ENCODE measurements around the gene OSBPL2. TPM values are rescaled to one million over a fixed set of nuclear protein-coding genes. Genes with fewer than 3 reads are reported as not detected.

OSBPL2 gene
- total RNA-seq, 2 experiments from 2014 or later, result 23.6 to 24.3 TPM

- Mint-ChIP-seq H3K4me1 (ENCODE audit: low read depth) (peaks cover 23% of the 10 kb centered on the region), H3K9me3 (no peaks in the 10 kb centered on the region), H3K27me3 (peaks cover 4% of the 10 kb centered on the region), H3K27ac (no peak overlapping the region), H3K4me3 (no peak overlapping the region), H3K36me3 (ENCODE audit: low read depth) (no peaks in the 10 kb centered on the region)
- no peak for TF ChIP-seq CTCF (IDR thresholded peaks at IDR 0.05)
- intact Hi-C loops (cut with micrococcal nuclease), result no loop called here
- ChIA-PET POLR2A (interaction anchor here (1.3 kb wide), 1 partner anchor 150 kb away, joined by 3 read pairs; the partner anchor contains the start of gene RPS21), CTCF (interaction anchor here (0.9 kb wide), 1 partner anchor 555 kb away, joined by 3 read pairs; no protein-coding TSS in a partner anchor)
- DNase-seq, result no peak
- ATAC-seq, result no peak
These were observed 1.4 kb upstream of the OSBPL2 start for GRCh38 chr20:62236766-62237513.

DNA sequence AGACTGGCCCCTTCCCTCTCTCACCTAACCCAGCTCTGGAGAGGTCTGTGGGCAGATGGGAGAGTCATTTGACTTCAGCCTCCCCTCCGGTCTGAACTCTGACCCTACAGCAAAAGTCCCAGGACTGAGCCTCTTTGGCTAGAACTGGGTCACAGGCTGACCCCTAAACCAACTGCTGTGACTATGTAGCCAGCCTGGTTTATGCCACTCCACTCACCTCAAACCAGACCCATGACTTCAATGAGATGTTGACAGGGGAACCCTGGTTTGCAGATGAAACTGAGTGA is 864 bp upstream of the OSBPL2 start:
- Mint-ChIP-seq H3K4me1 (ENCODE audit: low read depth) (peaks cover 25% of the 10 kb centered on the region), H3K4me3 (peak overlapping the region; percentile 68), H3K9me3 (no peaks in the 10 kb centered on the region), H3K36me3 (ENCODE audit: low read depth) (no peaks in the 10 kb centered on the region), H3K27me3 (peaks cover 4% of the 10 kb centered on the region), H3K27ac (peak overlapping the region; percentile 80)
- ChIA-PET CTCF (no interaction called here), POLR2A (no interaction called here)
- TF ChIP-seq CTCF (IDR thresholded peaks at IDR 0.05), result no peak
- intact Hi-C loops (cut with micrococcal nuclease), result no loop called here
- no peak for ATAC-seq
- no peak for DNase-seq

DNA sequence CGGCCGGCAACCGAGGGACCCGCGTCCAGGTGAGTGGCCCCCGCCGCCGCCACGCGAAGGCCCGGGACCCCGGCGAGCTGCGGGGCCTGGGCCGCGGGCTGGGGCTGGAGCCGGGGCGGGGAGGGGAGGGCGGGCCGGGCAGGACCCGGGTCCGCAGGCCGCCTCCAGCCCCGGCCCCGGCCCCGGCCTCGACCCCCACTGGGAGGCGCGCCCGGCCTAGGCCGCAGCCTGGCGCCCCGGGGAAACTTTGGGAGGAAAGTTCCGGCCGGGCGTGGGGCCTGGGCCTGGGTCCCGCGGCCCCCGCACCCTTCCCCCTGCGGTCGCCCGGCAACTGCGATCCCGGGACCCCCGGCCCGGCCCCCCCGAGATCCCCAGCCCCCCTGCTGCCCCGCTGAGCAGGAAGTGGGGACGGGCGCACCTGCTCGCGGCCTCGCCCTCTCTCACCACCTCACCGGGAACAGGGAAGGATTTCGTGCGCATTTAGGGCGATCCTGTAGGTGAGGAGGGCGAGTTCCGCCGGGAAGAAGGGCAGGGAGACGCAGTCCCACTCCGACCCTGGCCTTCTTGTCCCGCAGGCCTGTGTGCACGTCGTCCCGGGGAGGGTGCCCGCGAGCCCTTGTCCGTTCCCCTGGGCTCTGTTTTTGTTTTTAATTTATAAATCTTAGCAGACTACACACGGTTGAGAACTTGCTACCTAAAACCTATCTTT is 402 bp downstream of the OSBPL2 start:
- peaks cover 25% of the 10 kb centered on the region for H3K4me1 Mint-ChIP-seq (ENCODE audit: low read depth)
- ATAC-seq, result no peak
- H3K4me3 Mint-ChIP-seq, result peak overlapping the region; percentile 77
- ChIA-PET POLR2A (no interaction called here), CTCF (no interaction called here)
- TF ChIP-seq CTCF (IDR thresholded peaks at IDR 0.05), result no peak
- H3K27me3 Mint-ChIP-seq, result peaks cover under 1% of the 10 kb centered on the region
- peak; percentile 23 for DNase-seq
- intact Hi-C loops (cut with micrococcal nuclease), result no loop called here
- no peaks in the 10 kb centered on the region for H3K9me3 Mint-ChIP-seq
- H3K27ac Mint-ChIP-seq, result peak overlapping the region; percentile 75
- no peaks in the 10 kb centered on the region for H3K36me3 Mint-ChIP-seq (ENCODE audit: low read depth)

DNA sequence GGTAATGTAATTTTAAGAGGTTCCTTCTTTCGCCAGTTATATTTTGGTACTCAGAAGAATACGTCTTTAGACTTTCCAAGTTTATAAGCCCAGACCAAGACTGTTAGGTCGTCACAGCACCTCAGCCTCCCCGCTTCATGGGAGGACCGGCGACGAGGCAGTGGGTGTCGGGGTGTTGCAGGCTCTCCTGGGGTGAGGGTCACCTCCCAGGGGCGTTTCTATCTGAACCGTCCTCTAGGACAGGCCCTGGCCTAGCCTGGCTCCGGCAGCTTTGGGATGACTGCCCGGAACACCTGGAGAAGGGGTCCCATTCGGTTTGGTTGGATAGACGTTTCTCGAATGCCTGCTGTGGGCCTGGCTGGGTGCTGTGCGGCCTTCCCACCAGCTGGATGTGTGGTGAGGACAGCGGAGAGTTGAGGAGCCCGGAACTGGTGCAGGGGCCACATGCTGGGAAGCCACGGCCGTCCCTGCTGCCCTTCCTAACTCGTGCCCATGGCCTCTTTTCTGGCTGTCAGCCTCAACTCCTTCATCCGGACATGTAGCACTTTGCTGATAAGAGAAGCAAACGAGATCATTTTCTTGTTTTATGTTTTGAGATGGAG is 1.1 kb downstream of the OSBPL2 start:
- H3K9me3 Mint-ChIP-seq, result no peaks in the 10 kb centered on the region
- ChIA-PET POLR2A (no interaction called here), CTCF (no interaction called here)
- H3K27ac Mint-ChIP-seq, result peak overlapping the region; percentile 75
- no peaks in the 10 kb centered on the region for H3K36me3 Mint-ChIP-seq (ENCODE audit: low read depth)
- H3K4me1 Mint-ChIP-seq (ENCODE audit: low read depth), result peaks cover 27% of the 10 kb centered on the region
- DNase-seq (no peak), ATAC-seq (no peak)
- TF ChIP-seq CTCF (IDR thresholded peaks at IDR 0.05), result no peak
- intact Hi-C loops (cut with micrococcal nuclease), result no loop called here
- H3K4me3 Mint-ChIP-seq, result peak overlapping the region; percentile 77
- no peaks in the 10 kb centered on the region for H3K27me3 Mint-ChIP-seq

Data from activated CD8-positive, alpha-beta T cell treated with anti-CD3 and anti-CD28 coated beads for 36 hours (primary cell).